GM03348 (cell line): ENCODE measurements around the gene DENND10.
A peak's percentile ranks its signal among the peaks of the same experiment; 100 is the strongest.
"Not testable (repeated sequence)": the region's sequence is repeated elsewhere in the genome, so short reads cannot be mapped to it uniquely, and the experiment has no call there.

Experiments used
- DNase-seq: peaks from one replicate; pipeline ENCODE4 v3.0.0; 2012; ENCODE audit warnings: low spot score

Gene DENND10

GRCh38 chr10:119133949-119134348, 30.0 kb downstream of the DENND10 start:
- no peak for DNase-seq

GRCh38 chr10:119135513-119135881, 31.6 kb downstream of the DENND10 start:
- DNase-seq, result no peak

GRCh38 chr10:119136084-119136483, 32.2 kb downstream of the DENND10 start:
- DNase-seq, result no peak

GRCh38 chr10:119137878-119138277, 34.0 kb downstream of the DENND10 start:
- not testable (repeated sequence) for DNase-seq

GRCh38 chr10:119138346-119139306, 34.7 kb downstream of the DENND10 start:
- DNase-seq, result no peak

GRCh38 chr10:119139464-119140067, 35.7 kb downstream of the DENND10 start:
- DNase-seq, result peak; percentile 73

- DNase-seq, result no peak
Measured at GRCh38 chr10:119140603-119141245, 36.8 kb downstream of the DENND10 start.

- no peak for DNase-seq
Measured at GRCh38 chr10:119143657-119144056, 39.7 kb downstream of the DENND10 start.

- no peak for DNase-seq
Measured at GRCh38 chr10:119149157-119149556, 45.2 kb downstream of the DENND10 start.

- no peak for DNase-seq
Measured at GRCh38 chr10:119149729-119150128, 45.8 kb downstream of the DENND10 start.

- DNase-seq, result not testable (repeated sequence)
Measured at GRCh38 chr10:119151601-119152000, 47.7 kb downstream of the DENND10 start.

- DNase-seq, result no peak
Measured at GRCh38 chr10:119153041-119153440, 49.1 kb downstream of the DENND10 start.

GRCh38 chr10:119153661-119154060, 49.7 kb downstream of the DENND10 start:
- no peak for DNase-seq

- DNase-seq, result no peak
Measured at GRCh38 chr10:119159332-119159731, 55.4 kb downstream of the DENND10 start.

- DNase-seq, result no peak
Measured at GRCh38 chr10:119161680-119162451, 58.0 kb downstream of the DENND10 start.

- no peak for DNase-seq
Measured at GRCh38 chr10:119162452-119163092, 58.7 kb downstream of the DENND10 start.

GRCh38 chr10:119165171-119166117, 61.5 kb downstream of the DENND10 start, which contains the start of gene SFXN4:
Gene SFXN4 (minus strand): TSS chr10:119165714. CDS start chr10:119165647, 67 bp downstream.
- DNase-seq, result peak; percentile 95

- DNase-seq, result no peak
Measured at GRCh38 chr10:119166118-119166500, 62.2 kb downstream of the DENND10 start.

GRCh38 chr10:119166564-119166963, 62.7 kb downstream of the DENND10 start:
- DNase-seq, result no peak

- DNase-seq, result no peak
Measured at GRCh38 chr10:119167041-119167440, 63.1 kb downstream of the DENND10 start.
